DMS114 treated with DMSO at 0.1 percent for 48 hours (cell line): ENCODE measurements around the gene FAM240B.

Experiments used
- DNase-seq: peaks from one replicate; lab custom pipeline; 2025; ENCODE audit not compliant: unreplicated experiment; lab: John Stamatoyannopoulos, UW

The FAM240B gene

DNA sequence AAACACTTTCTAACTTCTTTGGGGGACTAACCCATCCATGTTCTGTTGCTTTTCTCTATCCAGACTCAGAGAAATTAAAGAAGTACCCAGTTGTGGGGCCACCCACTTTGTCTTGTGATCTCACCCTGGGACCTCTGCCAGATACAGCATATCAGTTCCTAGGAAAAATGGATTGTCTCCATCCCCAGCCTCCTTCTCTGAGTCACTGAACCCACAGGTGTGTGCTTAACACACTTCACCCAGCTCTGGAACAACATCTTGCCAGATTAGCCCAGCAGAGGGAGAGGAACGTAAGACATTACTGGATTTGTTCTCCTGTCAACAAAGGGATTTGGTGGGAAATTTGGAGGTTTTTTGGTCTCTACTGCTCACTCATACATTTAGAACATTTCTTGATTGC, 19.2 kb downstream of the FAM240B start:
- no peak for DNase-seq

- no peak for DNase-seq
Measured at GRCh38 chr9:38699337-38699736, 20.6 kb downstream of the FAM240B start.

DNA sequence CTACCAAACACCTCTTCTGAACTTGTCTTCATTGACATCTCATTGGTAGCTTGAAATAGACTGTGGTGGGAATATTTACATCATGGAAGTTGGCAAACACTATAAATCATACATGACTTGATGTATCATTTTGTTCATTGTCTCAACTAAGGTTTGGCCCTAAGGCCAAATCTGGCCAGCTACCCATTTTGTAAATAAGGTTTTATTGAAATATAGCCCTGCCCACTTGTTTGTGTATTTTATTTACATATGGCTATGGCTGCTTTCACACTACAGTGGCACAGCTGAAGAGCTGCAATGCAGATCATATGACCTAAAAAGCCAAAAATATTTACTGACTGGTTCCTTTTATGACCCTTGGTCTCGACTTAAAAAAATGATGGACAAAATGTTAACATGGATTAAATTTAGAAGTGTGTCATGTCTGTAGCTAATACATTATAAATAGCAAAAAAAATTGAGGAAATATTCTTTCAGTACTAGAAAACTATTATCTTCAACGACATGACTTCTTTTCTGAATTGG, 22.1 kb downstream of the FAM240B start:
- no peak for DNase-seq

GRCh38 chr9:38696999-38697398, 22.9 kb downstream of the FAM240B start:
- no peak for DNase-seq

GRCh38 chr9:38694676-38695075, 25.3 kb downstream of the FAM240B start:
- DNase-seq = no peak

- no peak for DNase-seq
Measured at GRCh38 chr9:38692707-38693106, 27.2 kb downstream of the FAM240B start.

DNA sequence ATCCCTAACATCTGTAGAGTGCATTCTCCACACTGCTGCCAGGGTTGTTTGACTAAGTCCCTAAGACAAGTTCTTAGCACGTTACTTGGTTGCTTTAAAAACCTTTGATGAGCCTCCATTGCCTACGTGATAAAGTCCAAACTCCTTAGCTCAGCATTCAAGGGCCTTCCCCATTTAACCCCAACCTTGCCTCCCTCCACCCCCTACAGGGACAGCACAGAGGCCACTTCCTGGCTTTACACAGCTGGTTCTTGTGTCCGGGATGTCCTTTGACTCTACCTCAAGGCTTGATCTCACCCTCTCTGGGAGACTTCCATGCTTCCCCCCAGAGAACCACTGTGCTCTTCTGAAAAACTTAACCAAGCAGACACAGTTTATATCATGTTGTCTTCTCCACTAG, 29.4 kb downstream of the FAM240B start:
- no peak for DNase-seq

GRCh38 chr9:38689678-38690077, 30.3 kb downstream of the FAM240B start:
- DNase-seq = no peak

DNA sequence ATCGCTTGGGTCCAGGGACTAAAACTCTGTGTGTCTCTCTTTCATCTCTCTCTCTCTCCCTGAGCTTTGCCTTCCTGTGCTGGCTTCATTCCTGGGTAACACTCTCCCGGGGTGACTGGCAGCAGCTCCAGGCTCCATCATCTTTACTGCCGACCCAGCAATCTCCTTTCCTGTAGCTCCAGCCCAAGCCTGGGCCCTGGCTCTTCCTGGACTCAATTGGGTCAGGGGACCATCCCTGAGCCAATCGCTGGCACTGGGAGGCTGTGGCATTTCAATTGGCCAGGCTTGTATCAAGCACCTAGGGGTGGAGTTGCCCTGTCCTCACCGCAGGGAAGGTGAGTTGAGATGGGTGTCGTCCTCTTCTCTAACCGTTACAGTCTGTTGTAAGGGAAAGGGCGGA, 31.9 kb downstream of the FAM240B start:
- DNase-seq = no peak

GRCh38 chr9:38687389-38687842, 32.5 kb downstream of the FAM240B start:
- DNase-seq = no peak

GRCh38 chr9:38686933-38687332, 33.0 kb downstream of the FAM240B start:
- no peak for DNase-seq

DNA sequence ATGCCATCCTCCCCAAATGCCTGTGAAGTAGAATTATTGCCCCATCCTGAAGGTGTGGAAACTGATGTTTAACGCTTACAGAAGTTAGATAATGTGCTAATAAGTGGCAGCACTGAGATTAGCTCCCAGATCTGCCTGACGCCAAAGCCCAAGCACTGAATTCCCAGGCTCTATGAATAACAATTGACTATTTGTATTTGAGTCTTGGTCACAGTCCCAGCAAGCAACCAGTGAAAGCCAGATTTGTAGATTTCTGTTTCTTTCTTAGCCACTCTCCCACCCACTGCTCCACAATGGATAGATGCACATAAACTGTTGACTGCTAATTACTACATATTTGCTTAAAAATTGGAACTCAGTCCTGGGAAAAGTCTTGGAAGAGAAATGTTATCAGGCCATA, 34.4 kb downstream of the FAM240B start:
- no peak for DNase-seq

DNA sequence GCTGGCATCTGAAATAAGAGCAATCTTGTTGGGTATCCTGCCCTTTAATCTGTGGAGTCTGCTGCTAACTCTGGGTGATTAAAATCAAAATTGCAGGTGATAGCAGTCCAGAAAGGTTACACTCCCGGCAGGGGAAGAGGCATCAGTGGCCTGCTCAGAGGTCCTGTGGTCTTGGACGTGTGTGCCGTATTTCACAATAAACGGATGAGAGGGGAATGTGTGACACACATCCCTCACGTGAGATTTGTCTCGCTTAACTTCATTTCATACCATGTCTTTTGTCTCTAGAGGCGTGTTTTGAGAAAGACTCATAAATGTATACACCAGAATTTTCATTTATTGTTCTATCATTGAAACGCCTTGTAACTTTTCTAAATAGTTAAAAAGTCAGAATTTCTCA, 36.6 kb downstream of the FAM240B start:
- no peak for DNase-seq

DNA sequence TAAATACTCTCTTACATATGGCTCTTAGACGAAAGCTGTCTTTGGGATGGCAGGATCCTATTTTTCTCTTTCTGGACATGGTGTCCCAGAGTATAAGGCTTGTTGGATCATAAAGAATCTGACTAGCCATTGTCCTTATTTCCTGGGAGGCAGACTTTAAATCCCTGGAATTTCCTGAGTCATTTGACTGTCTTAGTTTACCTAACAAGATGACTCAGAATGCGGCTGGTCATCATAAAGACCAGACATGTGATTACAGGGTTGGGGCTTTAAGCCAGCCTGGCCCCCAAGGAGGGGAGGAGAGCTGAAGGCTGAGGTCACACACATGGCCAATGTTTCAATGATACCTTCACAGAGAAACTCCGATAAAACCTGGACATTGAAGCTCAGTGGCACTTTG, 37.2 kb downstream of the FAM240B start:
- DNase-seq = no peak

DNA sequence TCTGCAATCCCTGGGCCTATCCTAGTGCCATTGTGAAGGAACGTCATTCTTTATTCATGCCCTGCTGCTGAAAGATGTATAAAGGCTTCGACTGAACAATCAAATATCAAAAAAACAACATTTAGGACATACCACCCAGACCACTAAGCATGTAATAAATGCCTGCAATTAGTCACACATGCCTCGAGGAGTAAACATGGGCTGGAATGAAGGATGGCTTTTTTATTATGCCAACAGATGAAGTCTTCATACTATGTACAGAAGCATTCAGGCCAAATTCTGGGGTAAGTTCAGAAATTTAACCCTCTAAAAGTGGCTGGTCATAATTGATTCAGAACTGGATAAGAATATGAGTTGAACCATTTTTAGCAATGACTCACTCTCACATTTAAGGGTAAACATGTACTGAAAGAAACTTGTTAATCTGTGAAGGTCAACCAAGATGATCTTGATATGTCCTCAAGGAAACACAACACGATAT, 38.1 kb downstream of the FAM240B start:
- DNase-seq = no peak

DNA sequence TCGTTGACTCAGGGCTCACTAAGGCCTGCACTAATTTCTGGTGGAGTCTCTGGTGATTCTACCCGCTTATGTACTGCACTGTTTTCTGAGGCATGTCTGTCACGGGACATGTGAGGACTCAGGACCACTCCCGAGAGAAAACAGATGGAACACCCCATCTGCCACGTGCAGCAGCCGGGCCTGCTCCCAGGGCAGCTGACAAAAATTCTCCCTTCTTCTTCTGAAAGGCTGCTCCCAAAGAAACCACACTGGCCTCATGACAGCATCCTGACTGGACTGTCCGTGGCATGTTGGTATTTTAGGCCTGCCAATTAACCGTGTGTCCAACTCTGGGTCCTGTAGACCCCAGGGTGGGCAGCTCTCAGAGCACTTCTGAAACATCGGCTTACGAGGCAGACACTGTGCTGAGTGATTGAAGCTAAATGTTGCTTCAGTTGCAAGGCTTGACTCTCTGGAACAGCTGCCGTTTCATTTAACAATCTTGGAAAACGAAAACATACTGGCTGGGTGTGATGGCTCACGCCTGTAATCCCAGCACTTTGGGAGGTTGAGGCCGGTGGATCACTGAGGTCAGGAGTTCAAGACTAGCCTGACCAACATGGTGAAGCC, 39.0 kb downstream of the FAM240B start:
- no peak for DNase-seq

DNA sequence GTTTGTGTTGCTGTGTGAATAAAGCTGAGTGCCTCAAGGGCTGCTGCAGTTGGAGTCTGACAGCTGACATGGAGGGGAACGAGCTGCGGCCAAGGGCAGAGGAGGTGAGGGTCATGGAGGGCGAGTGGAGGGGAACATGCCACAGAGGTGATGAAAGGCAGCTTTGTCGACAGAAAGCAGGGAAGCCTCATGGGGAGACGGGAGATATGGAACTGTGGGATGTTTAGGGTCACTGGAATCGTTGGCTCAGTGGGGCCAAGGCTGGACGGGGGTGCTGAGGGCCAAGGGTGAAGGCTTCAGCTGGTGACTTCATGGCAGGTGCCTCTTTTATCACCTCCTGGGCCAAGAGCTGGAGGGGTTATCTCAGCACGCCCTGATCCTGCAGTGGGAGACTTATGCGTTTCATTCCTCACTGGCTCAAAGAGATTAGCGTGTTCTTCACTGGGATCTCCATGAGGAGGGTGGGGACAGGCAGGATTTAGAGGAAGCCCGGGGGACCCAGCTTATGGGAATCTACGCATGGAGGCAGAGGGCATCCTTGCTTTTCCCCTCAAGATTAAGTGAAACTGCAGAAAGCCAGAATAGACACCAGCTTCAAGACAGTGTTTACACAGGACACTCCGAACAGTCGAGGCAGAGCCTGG, 42.2 kb downstream of the FAM240B start:
- DNase-seq = no peak

DNA sequence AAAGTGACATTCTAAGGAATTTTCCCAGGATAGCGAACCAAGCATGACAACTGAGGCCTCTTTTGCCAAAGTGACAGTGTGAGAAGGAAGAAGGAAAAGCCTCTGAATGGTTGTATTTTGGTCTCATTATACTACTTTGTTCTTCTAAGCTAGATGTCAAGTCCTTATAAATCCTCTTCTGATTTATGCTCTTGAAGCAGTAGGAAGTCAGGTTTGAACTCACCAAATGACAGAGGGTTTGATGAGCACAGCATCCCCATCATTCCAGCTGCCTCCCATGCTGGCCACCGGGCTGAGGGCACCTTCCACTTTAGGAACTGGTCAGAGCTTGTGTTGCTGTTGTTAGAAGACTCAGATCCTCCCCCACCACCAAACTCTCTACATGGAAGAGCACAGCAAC, 44.1 kb downstream of the FAM240B start:
- DNase-seq = no peak

DNA sequence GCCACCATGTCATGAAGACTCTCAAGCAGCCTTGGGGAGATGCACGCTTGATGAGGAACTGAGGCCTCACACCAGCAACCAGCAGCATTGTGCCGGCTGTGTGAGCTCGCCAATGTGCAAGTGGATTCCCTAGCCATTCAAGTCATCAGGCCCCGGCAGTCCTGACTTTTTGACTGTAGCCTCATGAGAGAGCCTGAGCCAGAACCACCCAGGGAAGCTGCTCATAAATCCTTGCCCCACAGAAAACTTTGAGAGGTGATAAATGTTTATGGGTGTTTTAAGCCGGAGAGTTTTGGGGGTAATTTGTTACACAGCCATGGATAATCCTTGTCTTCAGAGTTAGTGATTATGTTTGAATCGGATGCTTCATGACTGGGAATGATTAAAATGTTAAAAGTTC, 44.7 kb downstream of the FAM240B start:
- DNase-seq = no peak

DNA sequence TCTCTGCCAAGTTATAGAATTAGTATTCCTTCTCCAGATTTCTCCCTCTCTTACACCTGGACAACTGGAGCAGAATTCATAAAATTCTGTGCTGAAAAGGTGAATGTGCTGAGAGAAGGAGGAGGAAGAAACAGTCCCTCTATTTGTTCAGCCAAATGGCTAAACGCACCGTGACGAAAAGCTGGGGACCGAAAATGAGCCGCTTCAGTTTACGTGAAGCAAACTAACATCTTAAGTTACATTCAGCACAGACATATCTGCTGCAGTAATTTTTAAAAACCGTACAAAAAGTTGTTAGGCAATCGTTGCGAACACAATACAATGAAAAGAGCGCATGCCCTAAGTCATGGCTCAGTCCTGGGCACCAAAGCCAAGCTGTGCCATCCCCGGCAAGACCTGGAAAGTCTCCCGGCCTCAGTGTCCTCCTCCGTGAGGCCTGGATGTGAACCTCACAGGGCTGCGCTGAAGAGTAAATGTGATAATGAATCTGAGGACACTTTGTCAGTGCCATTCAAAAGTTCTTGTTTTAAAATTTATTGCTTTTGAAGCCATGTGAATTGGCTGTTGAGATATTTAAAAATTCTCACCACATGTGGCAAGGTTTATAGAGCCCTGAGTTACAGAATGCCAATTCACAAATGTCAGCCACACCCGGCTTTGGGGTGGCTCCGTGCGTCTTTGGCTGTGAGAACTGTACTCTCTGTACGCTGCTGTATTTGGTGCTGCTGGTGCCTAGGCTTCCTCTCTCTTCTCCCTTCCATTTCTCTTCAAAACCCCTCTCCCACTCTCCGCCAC, 46.3 kb downstream of the FAM240B start:
- no peak for DNase-seq

GRCh38 chr9:38671748-38672147, 48.2 kb downstream of the FAM240B start:
- no peak for DNase-seq

DNA sequence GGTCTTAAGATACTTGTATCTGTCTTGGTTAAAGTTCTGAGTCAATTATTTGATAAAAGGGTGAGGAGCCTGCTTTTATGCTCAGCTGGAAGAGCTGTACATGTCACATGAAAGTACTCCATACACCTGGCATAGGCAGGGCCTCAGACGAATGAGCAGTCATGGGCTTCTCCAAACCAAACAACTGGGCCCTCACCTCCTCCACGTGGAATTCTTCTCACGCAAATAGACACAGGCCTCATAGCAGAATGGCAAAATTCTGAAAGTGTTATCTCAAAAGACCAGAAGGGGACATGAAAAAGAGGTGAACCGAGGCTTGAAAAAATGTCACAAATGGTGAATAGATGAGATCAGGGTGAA, 48.6 kb downstream of the FAM240B start:
- DNase-seq = no peak
